Embryonic facial prominence (tissue), 1 donor: ENCODE results near the gene RBAK.
"Not testable (repeated sequence)": the region's sequence is repeated elsewhere in the genome, so short reads cannot be mapped to it uniquely, and the experiment has no call there.

ENCODE experiments used
- DNase-seq: peaks from one replicate; pipeline ENCODE4 v3.0.0-alpha.2; 2016; ENCODE audit errors: extremely low spot score

RBAK gene

GRCh38 chr7:5051731-5052130, 6.1 kb downstream of the RBAK start:
- not testable (repeated sequence) for DNase-seq

- DNase-seq = no peak
Measured at GRCh38 chr7:5053175-5053574, 7.5 kb downstream of the RBAK start.

- DNase-seq = no peak
Measured at GRCh38 chr7:5063698-5064097, 18.0 kb downstream of the RBAK start.

GRCh38 chr7:5064391-5065106, 18.9 kb downstream of the RBAK start:
- no peak for DNase-seq

- no peak for DNase-seq
Measured at GRCh38 chr7:5065107-5065407, 19.4 kb downstream of the RBAK start.

GRCh38 chr7:5068521-5068920, 22.9 kb downstream of the RBAK start:
- no peak for DNase-seq

GRCh38 chr7:5070206-5070605, 24.5 kb downstream of the RBAK start:
- DNase-seq = no peak

- not testable (repeated sequence) for DNase-seq
Measured at GRCh38 chr7:5075187-5075586, 29.5 kb downstream of the RBAK start.

GRCh38 chr7:5077740-5078139, 32.1 kb downstream of the RBAK start:
- no peak for DNase-seq

- no peak for DNase-seq
Measured at GRCh38 chr7:5082806-5083205, 37.1 kb downstream of the RBAK start.

GRCh38 chr7:5083311-5083711, 37.7 kb downstream of the RBAK start:
- DNase-seq = no peak

- DNase-seq = no peak
Measured at GRCh38 chr7:5086256-5086655, 40.6 kb downstream of the RBAK start.

GRCh38 chr7:5088228-5088833, 42.7 kb downstream of the RBAK start:
- DNase-seq = not testable (repeated sequence)

GRCh38 chr7:5088906-5089305, 43.2 kb downstream of the RBAK start:
- DNase-seq = no peak

GRCh38 chr7:5093948-5094347, 48.3 kb downstream of the RBAK start:
- DNase-seq = no peak

GRCh38 chr7:5094641-5095040, 49.0 kb downstream of the RBAK start:
- no peak for DNase-seq

GRCh38 chr7:5116359-5116758, 70.7 kb downstream of the RBAK start:
- DNase-seq = no peak

GRCh38 chr7:5117095-5117970, 71.7 kb downstream of the RBAK start:
- no peak for DNase-seq
